ENCODE measurements around the gene TCF7L1. TPM values are rescaled to one million over a fixed set of nuclear protein-coding genes. Genes with fewer than 3 reads are reported as not detected.

TCF7L1 gene
- total and polyA plus RNA-seq, 2 donors (not counting 3 experiments of a cell fraction or from before 2014, with no cell fraction given): 9.6 to 17.4 TPM

GRCh38 chr2:85132397-85132796 lies 795 bp upstream of the TCF7L1 start:
- no peak overlapping the region for H3K27ac ChIP-seq (ENCODE audit: insufficient read depth, low read depth, low read length)
- H3K79me2 ChIP-seq (ENCODE audit: control insufficient read depth, insufficient read depth, low read length): peaks cover 2% of the 10 kb centered on the region
- FAIRE-seq (no peak), DNase-seq (ENCODE audit: low read depth, low spot score) (no peak)
- H3K4me3 ChIP-seq (replicated peaks in 1 of 3; ENCODE audit: insufficient read depth in 1 of 3, low read depth in 1 of 3, low read length in 3 of 3): peak overlapping the region; percentile 14 to 79 (median 56)
- H3K36me3 ChIP-seq (ENCODE audit: control insufficient read depth in 2 of 2, extremely low read depth in 1 of 2, insufficient read depth in 2 of 2, low read length in 2 of 2): no peaks in the 10 kb centered on the region
- no peaks in the 10 kb centered on the region for H3K9me3 ChIP-seq (replicated peaks; ENCODE audit: control insufficient read depth, insufficient read depth, low read length)
- BruUV-seq (replicated peaks): no TSS peak
- CTCF ChIA-PET: interaction anchor here (0.6 to 5.8 kb wide), 34 partner anchors 10 to 420 kb away, joined by 3 to 139 read pairs (median 4); no protein-coding TSS in a partner anchor
- no peaks in the 10 kb centered on the region for H4K20me1 ChIP-seq (replicated peaks; ENCODE audit: control insufficient read depth, extremely low read depth, insufficient read depth, low read length)
- POLR2A ChIA-PET: interaction anchor here (0.6 kb wide), 1 partner anchor 9 kb away, joined by 6 read pairs; no protein-coding TSS in a partner anchor
- peak overlapping the region; percentile 92 for H3K4me2 ChIP-seq (ENCODE audit: insufficient read depth, low read length)
- peak overlapping the region; percentile 85 for H2AFZ ChIP-seq (ENCODE audit: low read depth, low read length)
- intact Hi-C loops (cut with micrococcal nuclease) (loop anchor here (1.0 to 2.0 kb wide), 3 partner anchors 46 to 153 kb away; no protein-coding TSS in a partner anchor), dilution Hi-C loops (cut with MboI; ENCODE audit: extremely low pct_ligation_motif_present, low sequenced_read_pairs) (no loop called here)
- peaks cover 3 to 6% of the 10 kb centered on the region in 2 experiments for H3K27me3 ChIP-seq (ENCODE audit: control insufficient read depth in 2 of 2, insufficient read depth in 2 of 2, low read length in 2 of 2)
- no peak for TF ChIP-seq MAX (IDR thresholded peaks at IDR 0.05; ENCODE audit: insufficient read depth, insufficient read length)
- no peak for TF ChIP-seq FOS (IDR thresholded peaks at IDR 0.05; ENCODE audit: borderline replicate concordance, insufficient read depth, low read length)
- TF ChIP-seq POLR2A (IDR thresholded peaks at IDR 0.05; ENCODE audit: low read depth, low read length): no peak
- no peak for TF ChIP-seq JUN (IDR thresholded peaks at IDR 0.05; ENCODE audit: borderline replicate concordance, insufficient read depth, insufficient read length, low read depth)
- TF ChIP-seq POLR2AphosphoS5 (IDR thresholded peaks at IDR 0.05; ENCODE audit: insufficient read depth, low read depth, low read length): no peak
- no peak for TF ChIP-seq GATA2 (IDR thresholded peaks at IDR 0.05; ENCODE audit: insufficient read depth, insufficient read length, low read depth, low read length)
- TF ChIP-seq CTCF (IDR thresholded peaks at IDR 0.05; ENCODE audit: extremely low read depth in 1 of 2, insufficient read depth in 1 of 2, low read depth in 1 of 2, low read length in 2 of 2): no peak
- TF ChIP-seq EZH2 (IDR thresholded peaks at IDR 0.05; ENCODE audit: borderline replicate concordance, low read depth, low read length, severe bottlenecking): no peak
- TF ChIP-seq MYC (IDR thresholded peaks at IDR 0.05; ENCODE audit: low read depth, low read length): no peak
- H3K4me1 ChIP-seq (ENCODE audit: control insufficient read depth, extremely low read depth, insufficient read depth, low read length): peaks cover 13% of the 10 kb centered on the region
- no peak overlapping the region for H3K9ac ChIP-seq (replicated peaks; ENCODE audit: extremely low read depth, insufficient read depth, low read length)
- no peaks in the 10 kb centered on the region for H3K9me1 ChIP-seq (replicated peaks; ENCODE audit: control insufficient read depth, extremely low read depth, insufficient read depth, low read length)

All from endothelial cell of umbilical vein (primary cell).